Subcutaneous abdominal adipose tissue (tissue), 5 donors: Measurements from ENCODE around the gene MAPK8IP2.
"Not testable (repeated sequence)": the region's sequence is repeated elsewhere in the genome, so short reads cannot be mapped to it uniquely, and the experiment has no call there.

ENCODE experiments used
- H3K27ac ChIP-seq: one replicate; pipeline ENCODE4 v1.7.0; 2013; ENCODE audit warnings: low read depth, mild to moderate bottlenecking, inconsistent platforms, low read length, moderate library complexity
- H3K27me3 ChIP-seq, 5 donors: one replicate each; pipeline ENCODE4 v1.7.0; 2013; ENCODE audit warnings: low read length in 5 of 5, inconsistent platforms in 1 of 5; ENCODE audit not compliant: control insufficient read depth in 5 of 5, insufficient read depth in 4 of 5
- H3K36me3 ChIP-seq, 5 donors: one replicate each; pipeline ENCODE4 v1.7.0; 2013; ENCODE audit warnings: low read length in 5 of 5; ENCODE audit not compliant: control insufficient read depth in 5 of 5, insufficient read depth in 5 of 5
- H3K4me1 ChIP-seq, 5 donors: one replicate each; pipeline ENCODE4 v1.7.0; 2013; ENCODE audit warnings: low read length in 5 of 5, mild to moderate bottlenecking in 3 of 5, moderate library complexity in 1 of 5; ENCODE audit not compliant: control insufficient read depth in 5 of 5, insufficient read depth in 5 of 5
- H3K4me3 ChIP-seq, 5 donors: one replicate each; pipeline ENCODE4 v1.7.0; 2013; ENCODE audit warnings: low read length in 5 of 5, low read depth in 1 of 5
- H3K9ac ChIP-seq, 5 donors: one replicate each; pipeline ENCODE4 v1.7.0; 2013; ENCODE audit warnings: low read length in 5 of 5, mild to moderate bottlenecking in 4 of 5, moderate library complexity in 3 of 5
- H3K9me3 ChIP-seq, 5 donors: one replicate each; pipeline ENCODE4 v1.7.0; 2013; ENCODE audit warnings: low read length in 5 of 5; ENCODE audit not compliant: control insufficient read depth in 5 of 5
- donor health status: healthy.
- donor health status: healthy.
- donor health status: healthy.
- donor health status: healthy.
- donor health status: healthy.

Gene MAPK8IP2

GRCh38 chr22:50611341-50612060 is 10.9 kb downstream of the MAPK8IP2 start:
- H3K4me1 ChIP-seq = peaks cover 0 to 13% (median 0%) of the 10 kb centered on the region in 5 donors
- no peak overlapping the region for H3K27ac ChIP-seq
- H3K27me3 ChIP-seq = peaks cover 6 to 24% (median 18%) of the 10 kb centered on the region in 5 donors
- no peaks in the 10 kb centered on the region for H3K9me3 ChIP-seq
- no peaks in the 10 kb centered on the region for H3K36me3 ChIP-seq
- no peak overlapping the region for H3K4me3 ChIP-seq
- no peak overlapping the region for H3K9ac ChIP-seq

GRCh38 chr22:50612168-50612527 is 11.6 kb downstream of the MAPK8IP2 start:
- Histone ChIP-seq H3K4me1 (peaks cover 0 to 13% (median 0%) of the 10 kb centered on the region in 5 donors), H3K4me3 (no peak overlapping the region), H3K9me3 (no peaks in the 10 kb centered on the region), H3K9ac (no peak overlapping the region), H3K27me3 (peaks cover 3 to 21% (median 18%) of the 10 kb centered on the region in 5 donors), H3K27ac (no peak overlapping the region), H3K36me3 (no peaks in the 10 kb centered on the region)

GRCh38 chr22:50612528-50613221 is 12.1 kb downstream of the MAPK8IP2 start:
- Histone ChIP-seq H3K4me1 (peaks cover 0 to 13% (median 0%) of the 10 kb centered on the region in 5 donors), H3K9me3 (no peaks in the 10 kb centered on the region), H3K9ac (no peak overlapping the region), H3K36me3 (no peaks in the 10 kb centered on the region), H3K27me3 (peaks cover 0 to 16% (median 13%) of the 10 kb centered on the region in 5 donors), H3K27ac (no peak overlapping the region), H3K4me3 (no peak overlapping the region)

GRCh38 chr22:50613291-50613981 is 12.8 kb downstream of the MAPK8IP2 start:
- no peaks in the 10 kb centered on the region for H3K9me3 ChIP-seq
- H3K27me3 ChIP-seq = peaks cover 0 to 11% (median 10%) of the 10 kb centered on the region in 5 donors
- no peak overlapping the region for H3K27ac ChIP-seq
- H3K9ac ChIP-seq = no peak overlapping the region
- H3K36me3 ChIP-seq = no peaks in the 10 kb centered on the region
- H3K4me1 ChIP-seq = peaks cover 0 to 13% (median 0%) of the 10 kb centered on the region in 5 donors
- no peak overlapping the region for H3K4me3 ChIP-seq

GRCh38 chr22:50614296-50614695 is 13.7 kb downstream of the MAPK8IP2 start:
- not testable (repeated sequence) for H3K9me3 ChIP-seq, H3K4me3 ChIP-seq, H3K36me3 ChIP-seq, H3K27ac ChIP-seq, H3K9ac ChIP-seq, H3K27me3 ChIP-seq
- H3K4me1 ChIP-seq = peaks cover 0 to 13% (median 0%) of the 10 kb centered on the region in 5 donors

- H3K27ac ChIP-seq = no peak overlapping the region
- H3K4me1 ChIP-seq = peaks cover 0 to 35% (median 33%) of the 10 kb centered on the region in 5 donors
- no peaks in the 10 kb centered on the region for H3K9me3 ChIP-seq
- H3K9ac ChIP-seq = no peak overlapping the region
- H3K36me3 ChIP-seq = peaks cover 0 to 12% (median 6%) of the 10 kb centered on the region in 5 donors
- H3K4me3 ChIP-seq = peak overlapping the region in 4 of 5 donors; percentile 34 to 54 (median 50)
- H3K27me3 ChIP-seq = peaks cover 0 to 4% (median 0%) of the 10 kb centered on the region in 5 donors
Observed at GRCh38 chr22:50620593-50621355, 20.2 kb downstream of the MAPK8IP2 start.

- H3K4me3 ChIP-seq = peak overlapping the region in 4 of 5 donors; percentile 34 to 54 (median 50)
- no peak overlapping the region for H3K27ac ChIP-seq
- H3K4me1 ChIP-seq = peaks cover 0 to 42% (median 35%) of the 10 kb centered on the region in 5 donors
- peaks cover 0 to 17% (median 6%) of the 10 kb centered on the region in 5 donors for H3K36me3 ChIP-seq
- no peaks in the 10 kb centered on the region for H3K9me3 ChIP-seq
- H3K27me3 ChIP-seq = peaks cover 0 to 4% (median 0%) of the 10 kb centered on the region in 5 donors
- no peak overlapping the region for H3K9ac ChIP-seq
Observed at GRCh38 chr22:50621356-50621880, 20.8 kb downstream of the MAPK8IP2 start.

- Histone ChIP-seq H3K27ac (no peak overlapping the region), H3K9ac (no peak overlapping the region)
Observed at GRCh38 chr22:50621948-50622722, 21.5 kb downstream of the MAPK8IP2 start.

More at GRCh38 chr22:50621948-50622722, 21.5 kb downstream of the MAPK8IP2 start:
- peaks cover 0 to 4% (median 0%) of the 10 kb centered on the region in 5 donors for H3K27me3 ChIP-seq
- H3K36me3 ChIP-seq = peaks cover 0 to 21% (median 6%) of the 10 kb centered on the region in 5 donors
- peaks cover 0 to 49% (median 43%) of the 10 kb centered on the region in 5 donors for H3K4me1 ChIP-seq
- peak overlapping the region in 3 of 5 donors; percentile 25 to 50 (median 49) for H3K4me3 ChIP-seq
- no peaks in the 10 kb centered on the region for H3K9me3 ChIP-seq
